Right forelimb (tissue), 1 donor: ENCODE measurements around the gene MBNL1.
"Not testable (repeated sequence)": the region's sequence is repeated elsewhere in the genome, so short reads cannot be mapped to it uniquely, and the experiment has no call there.

Source experiments
- DNase-seq: peaks from one replicate; pipeline ENCODE4 v3.0.0-alpha.2; 2018

MBNL1 gene

DNA sequence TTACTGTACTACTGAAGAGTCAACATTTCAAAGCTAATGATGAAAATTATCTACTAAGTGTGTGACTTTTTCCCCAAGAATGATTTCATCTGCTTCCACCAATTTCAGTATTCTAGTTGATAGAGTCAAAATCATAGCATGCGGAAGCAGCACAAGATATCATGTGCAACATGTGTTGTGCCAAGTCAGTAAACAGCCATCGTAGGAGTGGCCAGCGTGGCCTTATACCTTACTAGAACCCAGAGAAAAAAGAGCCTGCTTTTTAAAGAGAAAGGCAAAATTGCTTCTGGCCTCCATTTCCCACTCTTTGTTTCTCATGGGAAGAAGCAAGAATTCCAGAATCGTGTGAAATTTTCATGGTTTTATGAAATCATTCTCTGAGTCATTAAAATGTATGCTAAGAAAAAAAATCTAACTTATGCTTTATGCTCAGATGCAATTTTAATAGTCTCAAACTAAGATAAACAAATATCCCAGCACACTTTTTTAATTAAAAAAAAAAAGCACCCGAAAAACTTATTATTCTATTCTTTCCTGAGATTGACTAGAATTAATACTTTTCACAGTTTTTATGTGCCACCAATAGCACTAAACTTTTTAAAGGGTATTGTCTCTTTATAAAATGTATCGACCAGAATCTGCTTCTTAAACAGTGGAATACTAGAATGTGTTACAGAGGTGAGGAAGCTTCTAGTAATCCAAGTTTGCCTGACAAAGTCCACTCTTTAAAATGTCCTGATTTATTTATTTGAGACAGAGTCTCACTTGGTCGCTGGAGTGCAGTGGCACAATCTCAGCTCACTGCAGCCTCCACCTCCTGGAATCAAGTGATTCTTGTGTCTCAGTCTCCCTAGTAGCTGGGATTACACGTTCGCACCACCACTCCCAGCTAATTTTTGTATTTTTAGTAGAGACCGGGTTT, 87.3 kb downstream of the MBNL1 start:
- DNase-seq: no peak

DNA sequence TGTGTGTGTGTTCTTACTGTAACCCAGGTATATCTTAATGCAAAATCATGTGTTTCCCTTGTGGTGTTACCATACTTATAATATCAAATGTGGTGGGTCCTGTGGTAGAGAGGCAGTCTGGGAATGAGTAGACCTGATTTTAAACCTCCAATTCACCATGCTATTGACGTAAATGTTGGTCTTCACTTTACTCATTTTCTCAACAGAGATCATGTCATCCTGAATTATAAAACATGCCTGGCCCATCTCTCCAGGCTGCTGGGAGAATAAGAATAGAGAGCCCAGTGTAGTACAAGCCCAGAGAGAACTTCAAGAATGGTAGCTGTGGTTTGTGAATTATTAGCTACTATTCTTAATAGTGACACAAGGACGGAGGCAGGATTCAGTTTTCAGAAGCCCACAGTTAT, 88.1 kb downstream of the MBNL1 start:
- no peak for DNase-seq

DNA sequence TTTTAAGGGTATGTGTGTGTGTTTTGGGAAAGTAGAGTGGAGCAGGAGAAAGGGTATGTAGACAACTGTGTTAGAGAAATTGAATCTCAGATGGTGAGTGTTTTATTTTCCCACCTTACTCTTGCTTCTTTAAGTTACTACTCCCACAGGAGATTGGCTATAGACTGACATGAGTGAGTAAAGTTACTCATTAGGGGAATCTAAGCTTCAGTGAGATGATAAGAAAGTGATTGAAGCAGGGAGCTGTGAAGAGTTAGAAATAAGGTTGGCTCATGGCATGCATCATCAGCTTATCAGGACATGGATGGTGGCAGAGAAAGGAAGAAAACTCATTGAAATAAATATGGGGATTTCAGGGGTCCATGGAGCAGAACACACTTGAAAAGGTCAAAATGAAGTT, 88.9 kb downstream of the MBNL1 start:
- no peak for DNase-seq

DNA sequence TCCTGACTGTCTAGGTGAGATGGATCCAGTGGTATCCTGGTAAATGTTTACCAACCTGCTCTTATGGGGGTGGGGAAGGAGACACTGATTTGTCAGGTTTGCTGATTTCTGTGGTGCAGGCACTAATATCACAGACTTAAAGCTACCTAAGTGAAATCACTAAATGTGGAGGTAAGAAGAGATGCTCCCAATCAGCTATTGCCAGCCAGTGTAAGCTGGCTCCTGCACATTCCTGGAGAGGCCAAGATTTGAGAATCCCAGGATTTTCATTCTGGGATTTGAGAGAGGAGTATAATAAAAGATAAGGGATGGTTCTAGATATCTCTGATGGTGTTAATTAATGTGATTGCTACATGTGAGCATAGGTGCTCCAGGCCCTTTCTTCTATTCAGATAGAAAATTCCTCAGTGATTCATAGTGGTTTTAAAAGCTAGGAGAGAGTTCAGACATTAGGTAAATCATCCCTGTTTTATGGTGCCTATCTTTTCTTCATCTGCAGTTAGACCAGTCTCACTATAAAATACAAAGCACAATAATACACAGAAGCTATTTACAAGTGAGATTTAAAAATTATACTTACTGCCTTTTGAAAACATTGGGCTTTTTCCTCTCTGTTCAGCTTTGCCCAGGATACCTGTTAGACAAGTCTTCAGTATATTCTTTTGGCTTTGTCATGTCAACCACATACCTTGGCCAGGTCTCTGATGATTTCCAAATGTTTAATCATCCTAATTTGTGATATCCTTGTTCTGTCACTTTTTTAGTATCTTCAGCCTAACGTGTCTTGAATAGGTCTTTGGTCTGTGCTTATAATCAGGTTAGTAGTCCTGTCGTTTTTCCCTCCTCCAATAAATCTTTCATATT, 90.9 kb downstream of the MBNL1 start:
- DNase-seq: no peak

DNA sequence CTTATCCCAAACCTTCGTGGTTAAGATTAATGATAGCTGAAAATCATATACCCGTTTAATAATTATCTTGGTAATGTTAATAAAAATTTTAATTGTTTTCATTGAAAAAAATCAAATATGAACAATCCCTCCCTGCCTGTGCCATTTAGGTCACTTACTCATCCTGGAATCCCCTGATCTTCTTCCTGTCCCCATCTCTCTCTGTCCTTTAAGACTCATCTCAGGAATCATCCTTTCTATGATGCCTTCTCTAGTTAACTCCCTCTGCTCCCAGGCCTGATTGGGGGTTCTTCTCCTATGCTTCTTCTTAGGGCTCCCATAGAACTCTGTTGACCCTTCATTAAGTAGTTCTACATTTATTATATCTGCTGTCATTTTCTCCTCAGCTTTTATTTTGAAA, 91.6 kb downstream of the MBNL1 start:
- no peak for DNase-seq

DNA sequence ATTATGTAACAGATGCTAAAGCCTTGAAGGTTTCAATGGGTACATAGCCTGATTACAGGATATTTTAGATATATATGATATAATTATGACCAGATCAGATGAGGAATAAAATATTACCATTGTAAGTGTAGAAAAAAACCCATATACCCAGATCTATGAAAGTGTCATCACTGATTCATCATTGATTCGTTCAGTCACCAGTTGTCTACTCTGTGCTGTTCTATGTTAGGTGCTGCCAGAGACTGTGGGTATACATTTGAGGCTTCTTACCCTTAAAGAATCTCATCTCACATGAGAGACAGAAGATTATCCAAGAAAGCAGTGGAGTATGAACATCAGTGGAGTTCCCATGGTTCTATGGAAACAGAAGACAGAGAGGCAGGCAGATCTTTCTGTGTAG, 92.2 kb downstream of the MBNL1 start:
- DNase-seq: no peak

DNA sequence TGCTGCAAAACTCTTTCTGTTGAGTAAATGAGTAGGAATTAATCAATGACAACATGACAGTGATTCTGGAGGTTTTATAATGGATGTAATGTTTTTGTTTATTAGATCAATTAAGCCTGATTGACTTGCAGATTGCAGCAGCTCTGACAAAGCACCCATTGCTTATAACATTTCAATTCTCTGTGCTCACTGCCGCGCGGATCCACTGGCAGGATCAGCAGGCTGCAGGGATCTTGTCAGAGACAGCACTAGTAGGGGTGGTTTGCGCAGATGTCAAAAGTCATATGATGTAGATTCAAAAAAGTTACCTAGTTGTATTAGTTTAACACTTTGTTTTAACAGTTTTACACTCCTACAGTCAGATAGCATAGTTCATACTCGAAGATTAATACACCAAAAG, 93.4 kb downstream of the MBNL1 start:
- no peak for DNase-seq

DNA sequence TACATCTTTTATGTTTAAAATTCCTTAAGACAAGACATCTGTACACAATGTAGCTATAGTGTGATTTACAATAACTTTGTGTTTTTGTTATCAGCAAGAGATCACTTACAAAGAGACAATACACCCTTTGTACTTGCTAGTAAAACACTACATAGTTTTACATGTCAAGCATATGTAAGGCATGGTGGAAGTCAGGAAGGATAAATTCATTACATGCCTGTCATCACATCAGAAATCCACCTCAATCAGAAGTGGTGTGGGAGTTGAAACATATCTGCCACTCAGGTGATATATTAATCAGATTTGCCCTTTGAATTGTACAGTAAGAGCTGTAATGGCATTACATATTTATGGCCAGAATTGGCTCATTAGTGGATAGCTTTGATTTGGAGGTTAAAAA, 95.5 kb downstream of the MBNL1 start:
- no peak for DNase-seq

DNA sequence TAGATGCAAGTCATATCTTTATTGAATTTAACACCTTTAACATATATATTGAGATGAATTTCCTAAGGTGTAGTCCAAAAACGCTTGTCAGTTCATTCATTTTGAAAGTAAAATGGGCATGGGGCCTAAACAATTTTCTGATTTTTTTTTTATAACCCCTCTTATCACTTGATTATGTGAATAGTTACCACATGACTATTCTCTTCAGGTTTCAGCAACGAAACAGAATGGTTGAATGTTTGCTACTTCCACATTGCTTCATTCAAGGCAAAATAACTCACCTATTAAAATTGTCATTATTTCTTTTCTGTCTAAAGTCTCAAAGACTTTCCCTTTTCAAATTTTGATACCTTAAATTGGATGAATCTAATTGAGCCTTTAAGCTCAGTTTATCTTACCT, 96.4 kb downstream of the MBNL1 start:
- DNase-seq: no peak

DNA sequence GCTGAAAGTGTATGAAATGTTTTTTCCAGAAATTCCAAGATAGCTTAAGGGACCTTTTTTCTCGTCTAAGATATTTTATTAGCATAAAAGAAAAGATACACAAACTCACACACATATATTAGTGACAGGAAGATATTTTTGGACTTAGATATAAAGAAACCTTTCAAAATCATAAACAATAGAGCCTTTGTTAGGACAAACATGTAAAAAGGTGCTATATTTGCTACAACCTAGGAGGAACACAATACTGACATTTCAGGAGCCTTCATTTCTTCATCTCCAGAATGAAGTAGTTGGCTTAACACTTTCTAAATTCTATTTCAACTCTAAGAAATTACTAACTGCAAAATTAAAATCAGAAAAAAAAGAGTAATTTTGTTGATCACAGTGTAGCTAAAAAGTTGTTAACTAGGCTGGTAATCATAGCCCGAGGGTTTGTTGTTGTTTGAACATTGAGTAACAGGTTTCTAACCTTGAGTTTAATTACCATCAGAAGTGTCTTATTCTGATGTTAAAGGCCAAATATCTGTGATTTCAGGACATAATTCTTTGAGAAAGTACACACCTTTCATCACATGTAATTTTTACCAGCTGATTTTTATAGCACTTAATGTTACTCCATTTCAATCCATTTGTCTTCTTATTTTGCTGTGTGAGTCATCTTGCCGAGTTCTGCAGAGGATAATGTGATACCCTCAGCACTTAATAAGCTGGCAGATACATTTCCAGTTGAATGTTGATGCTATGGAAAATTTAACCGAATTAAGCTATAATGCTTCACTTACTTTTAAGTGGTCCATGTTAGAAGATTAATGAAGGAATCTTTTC, 97.3 kb downstream of the MBNL1 start:
- DNase-seq: no peak

DNA sequence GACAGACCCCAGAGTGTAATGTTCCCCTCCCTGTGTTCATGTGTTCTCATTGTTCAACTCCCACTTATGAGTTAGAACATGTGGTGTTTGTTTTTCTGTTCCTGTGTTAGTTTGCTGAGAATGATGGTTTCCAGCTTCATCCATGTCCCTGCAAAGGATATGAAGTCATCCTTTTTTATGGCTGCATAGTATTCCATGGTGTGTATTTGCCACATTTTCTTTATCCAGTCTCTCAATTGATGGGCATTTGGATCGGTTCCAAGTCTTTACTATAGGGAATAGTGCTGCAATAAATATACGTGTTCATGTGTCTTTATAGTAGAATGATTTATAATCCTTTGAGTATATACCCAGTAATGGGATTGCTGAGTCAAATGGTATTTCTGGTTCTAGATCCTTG, 98.5 kb downstream of the MBNL1 start:
- DNase-seq: not testable (repeated sequence)

DNA sequence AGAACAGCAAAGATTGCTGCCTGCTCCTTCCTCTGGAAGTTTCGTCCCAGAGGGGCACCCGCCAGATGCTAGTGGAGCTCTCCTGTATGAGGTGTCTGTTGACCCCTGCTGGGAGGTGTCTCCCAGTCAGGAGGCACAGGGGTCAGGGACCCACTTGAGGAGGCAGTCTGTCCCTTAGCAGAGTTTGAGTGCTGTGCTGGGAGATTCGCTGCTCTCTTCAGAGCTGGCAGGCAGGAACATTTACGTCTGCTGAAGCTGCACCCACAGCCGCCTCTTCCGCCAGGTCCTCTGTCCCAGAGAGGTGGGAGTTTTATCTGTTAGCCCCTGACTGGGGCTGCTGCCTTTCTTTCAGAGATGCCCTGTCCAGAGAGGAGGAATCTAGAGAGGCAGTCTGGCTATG, 103.9 kb downstream of the MBNL1 start:
- not testable (repeated sequence) for DNase-seq

DNA sequence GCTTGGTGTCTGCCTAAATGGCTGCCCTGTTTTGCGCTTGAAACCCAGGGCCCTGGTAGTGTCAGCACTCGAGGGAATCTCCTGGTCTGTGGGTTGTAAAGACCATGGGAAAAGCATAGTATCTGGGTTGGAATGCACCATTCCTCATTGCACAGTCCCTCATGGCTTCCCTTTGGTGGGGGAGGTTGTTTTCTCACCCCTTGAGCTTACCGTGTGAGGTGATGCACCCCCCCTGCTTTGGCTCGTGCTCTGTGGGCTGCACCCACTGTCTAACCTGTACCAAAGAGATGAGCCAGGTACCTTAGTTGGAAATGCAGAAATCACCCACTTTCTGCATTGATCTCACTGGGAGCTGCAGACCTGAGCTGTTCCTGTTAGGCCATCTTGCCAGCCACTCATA, 104.7 kb downstream of the MBNL1 start:
- DNase-seq: no peak

DNA sequence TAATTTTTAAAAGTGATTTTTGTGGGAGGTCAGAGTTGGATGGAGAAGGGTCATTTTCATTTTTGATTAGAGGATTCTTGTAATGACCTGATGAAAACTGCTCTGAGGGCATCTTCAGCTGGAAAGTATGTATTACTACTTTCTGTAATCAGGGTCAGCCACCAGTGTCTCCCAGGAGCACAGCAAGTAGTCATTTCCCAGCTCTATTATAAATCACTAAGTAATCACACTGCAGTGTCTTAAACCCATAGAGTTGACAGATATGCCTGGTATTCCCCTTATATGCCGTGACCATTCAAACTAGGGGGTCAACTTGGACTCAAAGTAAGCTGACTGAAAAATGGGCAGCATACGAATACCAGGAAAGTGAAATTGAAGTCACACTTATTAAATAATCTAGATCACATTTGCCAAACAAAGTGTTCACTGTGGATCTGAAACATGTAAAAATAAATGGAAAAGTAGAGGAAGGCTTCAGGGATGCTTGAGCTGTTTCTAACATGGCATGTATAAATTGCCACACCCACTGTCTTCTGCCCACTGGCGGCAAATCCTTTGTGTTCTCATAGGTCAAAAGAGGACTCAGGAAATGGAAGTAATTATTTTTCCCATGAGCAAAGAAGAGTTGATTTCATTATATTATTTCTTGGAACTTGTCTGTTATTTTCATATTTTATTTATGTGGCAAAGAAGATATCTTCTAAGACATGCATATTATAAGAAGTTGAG, 105.7 kb downstream of the MBNL1 start:
- no peak for DNase-seq

DNA sequence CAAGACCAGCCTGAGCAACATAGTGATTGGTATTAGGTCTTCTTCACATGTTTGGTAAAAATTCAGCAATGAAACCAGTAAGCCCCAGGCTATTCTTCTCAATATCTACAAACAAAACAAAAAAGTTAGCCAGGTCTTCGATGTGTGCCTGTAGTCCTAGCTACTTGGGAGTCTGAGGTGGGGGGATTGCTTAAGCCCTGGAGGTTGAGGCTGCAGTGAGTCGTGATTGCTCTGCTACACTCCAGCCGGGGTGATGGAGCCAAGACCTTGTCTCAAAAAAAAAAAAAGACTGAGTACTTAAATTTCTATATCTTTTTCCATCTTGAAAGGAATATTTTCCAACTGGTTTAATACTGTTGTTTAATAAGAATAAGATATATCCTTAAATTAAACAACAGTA, 106.8 kb downstream of the MBNL1 start:
- DNase-seq: no peak

DNA sequence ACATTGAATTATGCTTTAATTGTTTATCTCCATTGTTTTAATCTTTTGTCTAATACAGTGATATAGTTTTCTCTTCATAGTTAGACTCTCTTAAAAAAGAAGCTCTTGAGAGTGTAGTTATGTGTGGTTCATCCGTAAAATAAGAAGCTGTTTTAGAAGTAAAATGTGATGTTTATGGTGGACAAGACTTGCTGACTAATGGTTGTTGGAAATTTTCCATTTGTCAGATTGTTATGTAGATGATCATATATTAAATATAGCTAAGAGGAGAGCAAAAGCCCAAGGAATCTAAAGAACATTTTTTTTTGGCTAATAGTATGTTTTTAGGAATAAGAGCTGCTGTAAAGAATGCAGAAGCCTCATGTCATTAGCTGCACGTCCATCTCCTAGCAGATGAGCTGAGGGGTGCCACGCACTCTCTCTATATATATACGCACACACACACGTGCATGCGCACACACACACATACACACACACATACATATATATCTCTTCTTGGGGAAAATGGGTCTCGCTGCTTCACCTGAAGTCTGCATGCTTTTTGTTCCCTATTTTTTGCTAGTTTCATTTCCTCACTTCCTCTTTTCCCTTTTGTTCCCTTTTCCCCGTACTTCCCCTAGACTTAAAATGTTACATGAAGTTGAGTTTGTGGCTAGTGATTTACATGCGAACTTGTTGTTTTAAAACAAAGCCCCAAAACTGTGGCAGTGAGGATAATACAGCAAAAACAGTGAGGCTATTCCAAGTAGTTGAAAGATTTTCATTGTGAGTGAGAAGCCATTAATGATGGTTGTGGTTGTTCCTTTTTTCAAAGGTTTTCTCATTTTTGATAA, 107.8 kb downstream of the MBNL1 start:
- no peak for DNase-seq

DNA sequence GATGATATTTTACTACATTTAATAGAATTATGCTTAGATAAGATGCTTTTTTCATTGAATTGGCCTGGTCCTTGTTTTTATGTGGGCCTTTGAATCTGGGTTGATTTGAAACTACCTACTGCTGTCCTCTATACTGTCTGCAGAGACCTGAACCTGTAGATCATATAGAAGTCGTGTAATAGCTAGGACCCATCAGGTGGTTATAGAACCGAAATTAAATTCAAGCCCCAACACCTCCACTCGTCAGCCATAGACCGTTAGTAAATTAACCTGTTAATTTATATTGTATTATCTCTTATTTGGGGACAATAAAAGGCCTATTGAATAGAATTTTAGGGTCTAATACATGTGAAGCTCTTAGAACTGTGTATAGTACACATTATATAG, 108.4 kb downstream of the MBNL1 start:
- DNase-seq: no peak

DNA sequence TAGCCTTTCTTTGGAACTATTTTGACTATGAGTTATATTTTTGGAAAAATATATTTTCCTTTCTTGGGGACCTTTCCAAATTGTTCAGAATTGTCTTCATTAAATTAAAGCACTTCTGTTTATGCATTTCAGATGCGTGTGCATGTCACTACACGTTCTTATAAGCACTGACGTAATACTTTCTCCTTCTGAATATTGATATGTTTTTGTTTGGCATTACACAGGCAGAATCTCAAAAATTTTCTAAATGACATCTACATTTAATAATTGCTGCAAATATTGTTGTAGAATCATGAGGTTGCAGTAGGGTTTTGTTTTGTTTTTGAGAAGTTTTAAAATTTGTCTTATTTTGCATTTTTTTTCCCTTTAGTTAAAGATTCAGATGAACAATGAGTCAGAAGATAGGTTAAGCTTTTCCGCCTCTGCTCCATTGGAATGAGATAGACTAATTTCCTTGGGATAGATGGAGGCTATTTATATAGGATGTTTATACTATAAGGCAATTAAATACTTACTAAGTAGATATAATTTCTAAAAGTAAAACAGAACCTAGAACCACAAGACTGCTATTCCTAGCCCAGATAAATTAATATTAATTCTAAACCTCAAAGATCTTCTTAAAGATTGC, 110.8 kb downstream of the MBNL1 start:
- no peak for DNase-seq

DNA sequence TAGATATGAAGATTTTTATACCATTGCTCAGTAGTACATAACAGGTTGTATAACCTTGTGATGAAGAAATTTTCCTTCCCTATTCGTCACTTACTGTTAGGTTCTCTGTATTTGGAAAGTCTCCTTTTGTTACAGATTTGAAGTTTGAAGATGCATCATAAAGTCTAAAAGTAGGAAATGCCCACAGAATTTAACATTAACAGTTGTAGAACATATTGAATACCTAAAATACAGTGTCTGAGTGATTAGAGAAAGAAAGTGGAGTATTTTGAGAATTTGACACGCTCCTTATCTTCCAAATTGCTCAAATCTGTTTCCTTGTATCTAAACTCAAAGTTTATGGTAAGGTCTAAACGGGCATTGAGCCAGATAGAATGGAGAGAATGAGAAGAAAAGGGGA, 111.3 kb downstream of the MBNL1 start:
- DNase-seq: no peak

DNA sequence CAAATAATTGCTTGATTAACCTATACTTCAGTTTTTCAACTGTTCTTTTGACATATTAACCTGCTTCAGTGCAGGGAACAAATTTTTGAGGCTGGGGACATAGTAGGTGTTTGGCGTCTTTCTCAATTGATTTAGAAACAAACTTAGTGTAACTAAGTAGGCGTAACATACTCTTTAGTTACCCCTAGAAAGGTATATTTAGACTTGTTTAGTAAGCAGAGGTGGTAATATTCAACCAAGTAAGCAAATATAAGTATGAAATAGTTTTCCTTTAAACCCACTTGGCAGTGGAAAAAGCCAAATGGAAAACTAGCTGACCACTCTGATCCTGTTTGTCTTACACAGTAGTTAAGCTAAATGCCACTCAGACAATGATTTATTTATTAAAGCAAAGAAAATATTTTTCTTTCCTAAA, 113.2 kb downstream of the MBNL1 start:
- no peak for DNase-seq
